ENCODE measurements around the gene PAPOLG.

DNA sequence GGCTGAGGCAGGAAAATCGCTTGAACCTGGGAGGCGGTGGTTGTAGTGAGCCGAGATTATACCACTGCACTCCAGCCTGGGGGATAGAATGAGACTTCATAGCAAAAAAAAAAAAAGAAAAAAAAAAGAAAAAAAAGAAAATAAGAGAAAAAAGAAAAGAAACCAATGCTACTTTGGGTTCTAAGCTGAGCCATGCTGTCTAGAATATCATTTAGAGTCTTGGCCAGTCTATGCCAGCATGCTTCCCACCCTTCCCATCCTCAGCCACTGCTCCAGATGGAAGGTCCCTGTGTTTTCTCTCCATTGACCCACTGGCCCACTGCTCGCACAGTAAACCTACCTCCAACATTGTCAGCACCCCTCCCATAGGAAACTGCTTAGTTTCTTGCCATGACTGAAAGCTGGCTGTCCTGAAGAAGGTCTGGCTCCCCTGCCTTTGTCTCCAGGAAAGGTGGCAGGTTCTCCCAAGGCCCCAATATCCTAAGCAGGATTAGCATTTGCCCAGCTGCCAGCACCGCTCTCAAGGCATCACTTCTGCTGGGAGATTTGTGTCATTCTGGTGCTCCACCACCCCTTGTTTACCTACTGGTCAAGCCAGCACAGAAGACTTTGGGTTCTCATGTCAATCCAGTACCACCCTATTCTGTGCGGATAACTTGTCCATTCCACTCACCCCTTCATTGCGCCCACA, 47.3 kb upstream of the PAPOLG start:
- TF ChIP-seq, protein P1, sequence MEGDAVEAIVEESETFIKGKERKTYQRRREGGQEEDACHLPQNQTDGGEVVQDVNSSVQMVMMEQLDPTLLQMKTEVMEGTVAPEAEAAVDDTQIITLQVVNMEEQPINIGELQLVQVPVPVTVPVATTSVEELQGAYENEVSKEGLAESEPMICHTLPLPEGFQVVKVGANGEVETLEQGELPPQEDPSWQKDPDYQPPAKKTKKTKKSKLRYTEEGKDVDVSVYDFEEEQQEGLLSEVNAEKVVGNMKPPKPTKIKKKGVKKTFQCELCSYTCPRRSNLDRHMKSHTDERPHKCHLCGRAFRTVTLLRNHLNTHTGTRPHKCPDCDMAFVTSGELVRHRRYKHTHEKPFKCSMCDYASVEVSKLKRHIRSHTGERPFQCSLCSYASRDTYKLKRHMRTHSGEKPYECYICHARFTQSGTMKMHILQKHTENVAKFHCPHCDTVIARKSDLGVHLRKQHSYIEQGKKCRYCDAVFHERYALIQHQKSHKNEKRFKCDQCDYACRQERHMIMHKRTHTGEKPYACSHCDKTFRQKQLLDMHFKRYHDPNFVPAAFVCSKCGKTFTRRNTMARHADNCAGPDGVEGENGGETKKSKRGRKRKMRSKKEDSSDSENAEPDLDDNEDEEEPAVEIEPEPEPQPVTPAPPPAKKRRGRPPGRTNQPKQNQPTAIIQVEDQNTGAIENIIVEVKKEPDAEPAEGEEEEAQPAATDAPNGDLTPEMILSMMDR (IDR thresholded peaks at IDR 0.05): no peak
- no peak for TF ChIP-seq POLR2A (IDR thresholded peaks at IDR 0.05)
- no peak for TF ChIP-seq EP300 (IDR thresholded peaks at IDR 0.05)
- TF ChIP-seq POLR2AphosphoS5 (IDR thresholded peaks at IDR 0.05): no peak

Data from stomach (tissue), 4 donors.